DLD1 (cell line): Measurements from ENCODE around the gene SLC35A1.

Experiments used
- in situ Hi-C: cut with HindIII; loops from 2 replicates; pipeline ENCODE4 v1.10.0; 2017; ENCODE audit warnings: low sequenced_read_pairs

The SLC35A1 gene

DNA sequence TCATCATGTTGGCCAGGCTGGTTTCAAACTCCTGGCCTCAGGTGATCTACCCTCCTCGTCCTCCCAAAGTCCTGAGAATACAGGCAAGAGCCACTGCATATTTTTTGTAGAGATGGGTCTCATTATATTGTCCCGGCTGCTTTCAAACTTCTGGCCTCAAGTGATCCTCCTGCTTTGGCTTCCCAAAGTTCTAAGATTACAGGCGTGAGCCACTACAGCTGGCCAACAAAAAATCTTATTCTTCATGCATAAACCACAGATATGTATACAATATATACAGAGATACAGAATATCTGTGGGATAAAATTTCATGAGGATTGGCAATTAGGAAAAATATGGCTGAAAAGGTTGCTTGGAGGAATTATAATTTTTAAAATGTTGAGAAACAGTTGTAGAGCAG, 49.9 kb downstream of the SLC35A1 start:
- in situ Hi-C loops, result no loop called here

DNA sequence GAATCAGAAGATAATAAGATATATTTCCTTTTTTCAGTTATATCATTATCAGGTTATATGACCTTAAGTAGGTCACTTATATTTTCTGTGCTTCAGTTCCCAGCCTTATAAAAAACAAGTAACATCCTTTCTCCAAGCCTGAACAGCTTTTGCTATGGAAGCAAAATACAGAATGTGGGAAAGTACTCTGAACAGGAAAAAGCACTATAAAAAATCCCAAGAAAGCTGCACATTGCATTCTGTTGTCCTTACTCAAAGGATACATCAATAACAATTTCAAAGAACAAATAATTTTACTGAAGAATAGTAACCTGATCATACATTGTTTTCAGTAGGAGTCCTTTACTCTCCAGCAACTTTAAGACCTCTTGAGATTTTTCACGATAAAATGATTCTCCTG, 56.4 kb downstream of the SLC35A1 start:
- in situ Hi-C loops, result no loop called here

DNA sequence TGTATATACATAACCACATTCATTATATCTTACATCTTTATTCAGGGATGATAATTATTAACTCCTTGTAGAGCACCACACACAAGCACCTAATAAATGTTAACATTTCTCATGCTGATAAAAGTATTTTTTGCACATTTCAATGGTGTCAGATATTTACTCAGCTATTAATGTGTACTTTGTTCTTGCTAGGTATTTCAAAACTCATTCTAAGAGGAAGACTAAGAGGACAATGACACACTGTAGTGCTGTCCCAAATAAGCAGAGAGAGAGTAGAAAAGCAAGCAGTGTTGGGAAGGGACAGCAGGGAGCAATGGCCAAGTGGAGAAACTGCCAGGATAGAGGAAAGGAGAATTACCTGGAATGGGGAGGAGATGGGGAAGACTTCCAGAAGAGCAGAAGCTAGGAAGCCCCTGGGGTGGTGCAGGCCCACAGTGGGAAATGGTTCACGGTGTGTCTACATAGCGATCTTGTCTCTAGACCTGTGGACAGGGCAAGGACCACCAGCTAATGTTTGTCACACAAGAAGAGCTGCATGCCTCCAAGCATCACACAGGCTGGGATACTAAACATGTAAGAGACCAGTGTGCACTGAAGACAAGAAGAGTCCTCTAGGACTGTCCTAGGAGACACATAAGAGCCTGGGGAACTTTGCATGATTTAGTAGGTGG, 61.7 kb downstream of the SLC35A1 start:
- in situ Hi-C loops, result no loop called here

DNA sequence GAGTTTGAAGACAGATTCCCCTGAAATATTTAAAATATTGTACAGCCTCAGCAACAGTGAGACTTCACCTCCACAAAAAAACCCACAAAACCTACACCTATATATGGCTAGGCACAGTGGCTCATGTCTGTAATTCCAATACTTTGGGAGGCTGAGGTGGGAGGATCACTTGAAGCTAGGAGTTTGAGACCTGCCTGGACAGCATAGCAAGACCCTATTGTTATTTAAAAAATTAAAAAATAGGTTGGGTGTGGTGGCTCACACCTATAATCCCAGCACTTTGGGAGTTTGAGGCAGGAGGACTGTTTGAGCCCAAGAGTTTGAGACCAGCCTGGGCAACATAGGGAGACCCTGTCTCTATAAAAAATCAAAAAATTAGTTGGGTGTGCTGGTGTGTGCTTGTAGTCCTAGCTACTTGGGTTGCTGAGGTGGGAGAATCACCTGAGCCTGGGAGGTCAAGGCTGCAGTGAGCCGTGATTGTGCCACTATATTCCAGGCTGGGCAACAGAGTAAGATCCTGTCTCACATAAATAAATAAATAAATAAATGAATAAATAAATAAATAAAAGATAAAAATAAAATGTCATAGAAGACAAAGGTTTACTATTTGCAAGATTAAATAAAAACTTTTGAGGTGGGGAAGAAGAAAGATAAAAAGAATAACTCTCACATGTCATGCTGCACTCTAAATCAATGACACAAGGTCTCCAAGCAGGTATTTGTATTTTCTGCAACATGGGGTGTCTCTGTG, 65.9 kb downstream of the SLC35A1 start:
- in situ Hi-C loops, result no loop called here

DNA sequence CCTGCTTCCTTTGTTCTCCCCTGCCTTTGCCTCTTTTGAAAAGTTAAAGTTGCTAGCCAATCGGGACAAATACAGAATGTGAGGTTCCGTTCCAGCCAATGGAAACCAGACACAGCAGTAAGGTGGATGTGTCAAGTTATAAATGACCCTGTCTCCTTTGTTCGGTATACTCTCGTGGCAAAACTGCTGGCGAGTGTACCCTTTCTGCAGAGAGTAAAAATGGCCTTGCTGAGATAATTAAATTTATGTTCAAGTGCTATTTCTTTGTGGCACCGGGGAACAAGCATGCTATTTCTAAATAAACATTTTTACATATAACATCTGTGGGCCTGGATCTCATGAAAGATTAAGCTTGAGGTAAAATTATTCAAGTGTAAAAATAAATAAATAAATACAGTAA, 66.8 kb downstream of the SLC35A1 start:
- in situ Hi-C loops, result no loop called here

DNA sequence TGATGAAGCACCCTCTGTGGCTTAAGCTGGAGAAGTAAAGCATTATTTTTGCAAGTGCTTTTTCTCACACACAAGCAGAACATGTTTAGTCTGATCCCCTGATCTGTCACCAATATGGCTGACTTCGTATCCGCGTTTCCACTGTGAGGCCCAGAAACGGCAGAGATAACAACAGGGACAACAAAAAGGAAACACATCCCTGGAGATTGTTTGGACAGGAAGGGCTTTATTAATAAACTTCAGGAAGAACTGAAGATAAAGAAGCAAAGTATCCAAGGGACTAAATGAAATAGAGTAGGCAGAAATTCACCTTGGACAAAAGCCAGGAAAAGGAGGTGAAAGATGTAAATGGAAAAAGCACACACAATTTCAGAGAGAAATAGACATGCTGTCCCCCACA, 67.8 kb downstream of the SLC35A1 start:
- in situ Hi-C loops, result no loop called here

DNA sequence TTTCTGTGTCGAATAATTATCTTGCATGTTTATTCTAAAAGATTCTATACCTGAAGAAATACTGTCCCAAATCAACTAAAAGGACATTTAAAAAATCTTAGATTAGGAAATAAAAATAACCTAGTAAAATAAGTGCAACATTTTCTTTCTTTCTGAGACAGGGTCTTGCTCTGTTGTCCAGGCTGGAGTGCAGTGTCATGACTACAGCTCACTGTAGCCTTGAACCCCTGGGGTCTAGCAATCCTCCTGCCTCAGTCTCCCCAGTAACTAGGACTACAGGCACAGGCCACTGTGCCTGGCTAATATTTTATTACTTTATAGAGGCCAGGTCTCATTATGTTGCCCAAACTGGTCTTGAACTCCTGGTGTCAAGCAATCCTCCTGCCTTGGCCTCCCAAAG, 68.3 kb downstream of the SLC35A1 start:
- in situ Hi-C loops, result no loop called here

DNA sequence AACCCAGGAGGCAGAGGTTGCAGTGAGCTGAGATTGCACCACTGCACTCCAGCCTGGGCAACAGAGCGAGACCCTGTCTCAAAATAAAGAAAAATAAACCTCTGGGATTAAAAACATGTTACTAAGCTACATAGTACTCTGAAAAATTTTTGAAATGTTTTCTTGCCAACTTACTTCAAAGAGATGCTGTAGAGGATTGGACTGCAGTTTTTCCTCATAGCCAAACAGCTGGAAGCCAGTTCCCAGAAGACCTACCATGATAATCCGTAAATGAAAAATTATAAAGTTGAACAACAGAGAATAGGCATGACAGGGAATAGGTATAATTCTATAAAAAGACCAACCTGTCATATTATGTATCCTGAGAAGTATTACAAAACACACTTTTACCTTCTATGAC, 69.0 kb downstream of the SLC35A1 start:
- in situ Hi-C loops, result no loop called here

DNA sequence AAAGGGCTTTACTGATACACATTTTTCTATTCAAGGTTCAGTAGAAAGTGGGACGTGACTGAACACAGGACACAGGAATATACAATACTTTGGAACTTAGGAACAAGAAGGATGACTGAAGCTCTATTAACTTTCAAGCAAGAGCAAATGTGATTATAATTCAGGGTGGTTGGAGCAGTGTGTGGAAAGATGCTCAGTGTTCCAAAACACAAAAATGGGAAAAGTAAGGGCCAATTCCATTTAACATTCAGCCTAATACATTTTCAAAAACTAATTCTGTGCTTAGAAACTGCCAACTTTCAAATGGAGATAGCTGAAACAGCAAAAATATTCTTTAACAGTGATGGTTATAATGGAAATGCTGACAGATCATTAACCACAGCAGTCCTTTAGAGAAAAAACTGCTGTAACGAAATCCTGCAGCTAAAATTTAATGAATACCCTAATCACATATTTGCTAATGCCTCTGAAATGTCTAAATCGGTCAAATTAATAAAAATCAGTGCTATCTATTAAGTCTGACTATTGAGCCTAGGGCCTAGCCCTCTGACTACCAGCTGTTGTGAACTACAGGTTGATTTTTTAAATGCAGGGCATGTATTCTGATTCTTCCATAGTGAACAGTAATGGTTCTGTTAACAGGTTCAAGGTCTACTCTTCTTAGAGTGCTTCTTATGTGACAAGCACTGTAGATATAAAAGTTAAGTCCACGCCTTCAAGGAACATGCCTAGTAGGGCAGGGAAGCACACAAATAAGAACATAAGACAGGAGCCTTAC, 71.1 kb downstream of the SLC35A1 start:
- in situ Hi-C loops, result no loop called here

DNA sequence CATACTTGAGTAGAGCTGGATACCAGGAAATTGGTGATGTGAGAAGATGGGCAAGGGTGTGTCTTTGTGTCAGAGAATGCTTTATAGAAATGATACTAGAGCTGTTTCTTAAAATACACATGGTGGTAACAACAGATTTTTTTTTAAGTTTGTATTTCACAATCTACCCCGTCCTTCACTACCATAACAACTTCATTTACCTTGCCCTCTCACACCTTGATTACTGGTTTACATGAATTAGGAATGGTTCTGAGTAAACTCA, 71.6 kb downstream of the SLC35A1 start:
- in situ Hi-C loops, result no loop called here

DNA sequence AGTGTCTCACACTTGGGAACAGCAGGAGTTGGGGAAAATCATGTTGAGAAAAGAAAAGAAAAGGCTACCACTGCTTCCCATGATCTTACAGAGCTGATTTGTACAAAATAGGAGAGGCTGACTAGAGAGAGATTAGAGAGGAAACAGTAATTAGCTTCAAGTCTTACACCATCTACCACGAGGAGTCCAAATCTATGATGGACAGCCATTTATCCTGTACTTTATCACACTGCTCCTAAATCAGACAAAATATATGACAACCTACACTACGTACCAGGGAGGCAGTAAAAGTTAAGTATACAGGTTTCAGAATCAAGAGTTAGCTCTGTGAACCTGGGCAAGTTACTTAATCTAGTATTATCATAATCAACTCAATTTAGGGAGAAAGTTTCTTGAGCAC, 79.0 kb downstream of the SLC35A1 start:
- in situ Hi-C loops, result no loop called here

DNA sequence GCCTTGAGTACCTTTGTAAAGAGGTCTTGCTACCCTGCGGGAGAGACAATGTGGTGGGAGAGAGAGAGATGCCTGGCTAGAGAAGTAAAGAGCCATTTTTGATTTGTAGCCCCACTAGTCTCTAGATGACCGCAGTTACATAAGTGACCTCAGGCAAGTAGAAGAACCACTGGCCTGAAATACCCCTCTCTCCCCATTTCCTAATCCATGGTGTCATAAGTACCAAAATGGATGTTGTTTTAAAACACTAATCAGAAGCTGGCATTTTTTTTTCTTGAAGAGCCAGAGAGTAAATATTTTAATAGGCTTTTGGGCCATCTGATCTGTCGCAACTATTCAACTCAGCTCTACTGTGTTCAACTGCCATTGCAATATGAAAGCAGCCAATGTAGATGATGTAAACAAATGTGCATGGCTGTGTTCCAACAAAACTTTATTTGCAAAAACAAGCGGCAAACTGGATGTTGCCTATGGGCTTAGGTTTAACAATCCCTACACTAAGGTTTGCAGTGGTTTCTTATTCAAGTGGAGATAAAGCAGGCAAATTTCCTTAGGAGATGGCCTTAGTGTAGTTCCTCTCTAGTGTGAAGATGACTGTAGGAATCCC, 80.5 kb downstream of the SLC35A1 start:
- in situ Hi-C loops, result no loop called here

DNA sequence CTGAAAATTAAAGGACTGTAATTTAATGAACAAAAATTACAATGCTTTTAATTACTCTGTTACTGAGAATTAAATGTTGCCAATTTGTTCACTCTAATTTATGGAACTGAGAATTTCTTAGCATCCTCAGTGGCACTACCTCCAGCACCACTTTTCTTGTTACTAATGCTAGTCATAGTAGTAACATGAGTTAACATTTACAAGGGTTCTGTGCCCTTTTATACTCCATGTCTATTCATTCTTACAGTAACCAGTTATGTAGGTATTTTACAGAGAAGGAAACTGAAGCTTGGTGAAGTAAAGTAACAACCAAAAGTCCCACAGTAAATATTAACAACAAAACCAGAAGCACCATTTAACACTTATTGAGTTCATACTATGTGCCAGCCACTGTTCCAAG, 82.7 kb downstream of the SLC35A1 start:
- in situ Hi-C loops, result no loop called here

DNA sequence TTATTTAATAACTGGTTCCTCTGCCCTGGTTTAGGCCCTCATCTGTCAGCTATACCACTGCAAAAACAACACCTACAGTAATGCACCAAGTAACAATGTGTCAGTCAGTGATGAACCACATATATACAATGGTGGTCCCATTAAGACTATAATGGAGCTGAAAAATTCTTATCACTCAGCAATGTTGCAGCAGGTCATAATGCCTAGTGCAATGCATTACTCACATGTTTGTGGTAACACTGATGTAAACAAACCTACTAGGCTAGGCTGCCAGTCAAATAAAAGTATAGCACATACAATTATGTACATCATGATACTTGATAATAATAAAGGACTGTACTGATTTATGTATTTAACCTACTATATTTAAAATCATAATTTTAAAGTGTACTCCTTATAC, 85.7 kb downstream of the SLC35A1 start:
- in situ Hi-C loops, result no loop called here

DNA sequence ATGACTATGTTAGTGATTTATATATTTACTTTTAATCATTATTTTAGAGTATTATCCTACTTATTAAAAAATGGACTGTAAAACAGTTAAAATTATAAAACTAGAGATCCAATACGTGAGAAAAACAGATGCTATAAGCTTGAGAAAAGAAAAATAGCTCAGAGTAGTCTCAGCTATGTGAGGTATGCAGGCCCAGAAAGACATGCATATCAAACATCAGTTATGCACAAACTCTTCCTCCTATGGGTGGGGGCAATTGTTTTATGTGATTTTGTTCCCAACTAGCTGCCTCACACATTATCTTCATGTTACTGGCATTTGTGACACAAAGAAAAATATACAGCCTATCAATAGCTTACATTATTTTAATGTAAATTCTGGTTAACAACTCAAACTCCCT, 88.2 kb downstream of the SLC35A1 start:
- in situ Hi-C loops, result no loop called here
